Activated T-cell treated with anti-CD3 and anti-CD28 coated beads for 48 hours (primary cell): ENCODE measurements around the gene FAM111A.

Experiments
- DNase-seq: peaks from one replicate; pipeline ENCODE4 v3.0.0-alpha.2; 2020; ENCODE audit warnings: low read depth

FAM111A gene

DNA sequence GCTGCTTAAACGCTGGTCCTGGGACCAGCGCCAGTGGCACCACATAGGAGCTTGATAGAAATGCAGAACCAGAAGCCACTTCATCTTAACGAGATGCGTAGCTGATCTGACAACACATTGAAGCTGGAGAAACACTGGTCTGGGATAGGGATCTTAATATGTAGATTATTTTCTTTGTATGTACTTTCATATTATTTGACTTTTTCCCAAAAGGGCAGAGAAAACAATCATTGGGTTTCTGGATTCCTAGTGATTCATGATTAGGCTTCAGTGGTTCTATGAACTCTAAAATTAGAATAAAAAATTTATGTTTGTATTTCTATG is 57.7 kb downstream of the FAM111A start:
- no peak for DNase-seq

DNA sequence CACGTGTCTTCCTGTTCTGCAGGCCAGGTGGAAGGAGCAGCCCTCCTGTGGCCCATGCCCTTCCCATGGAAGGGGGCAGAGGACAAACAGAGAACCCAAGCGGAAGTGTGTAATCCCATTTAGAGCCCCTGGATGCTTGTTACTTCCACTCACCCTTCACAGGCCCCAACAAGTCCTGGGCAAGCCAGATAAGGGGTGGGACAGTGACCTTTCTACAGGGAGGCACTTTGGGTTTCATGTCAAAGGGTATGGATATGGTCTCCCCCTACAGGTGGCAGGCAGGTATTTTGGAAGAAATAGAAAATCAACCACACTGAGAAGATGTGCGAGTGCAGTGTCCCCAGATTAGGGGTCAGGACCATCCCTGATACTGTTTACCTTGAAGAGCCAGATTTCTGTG is 58.7 kb downstream of the FAM111A start:
- DNase-seq, result no peak
